Measurements from ENCODE around the gene CTLA4. TPM values are rescaled to one million over a fixed set of nuclear protein-coding genes. Genes with fewer than 3 reads are reported as not detected.

The CTLA4 gene
- total RNA-seq, 1 experiment from 2014 or later: not detected

DNA sequence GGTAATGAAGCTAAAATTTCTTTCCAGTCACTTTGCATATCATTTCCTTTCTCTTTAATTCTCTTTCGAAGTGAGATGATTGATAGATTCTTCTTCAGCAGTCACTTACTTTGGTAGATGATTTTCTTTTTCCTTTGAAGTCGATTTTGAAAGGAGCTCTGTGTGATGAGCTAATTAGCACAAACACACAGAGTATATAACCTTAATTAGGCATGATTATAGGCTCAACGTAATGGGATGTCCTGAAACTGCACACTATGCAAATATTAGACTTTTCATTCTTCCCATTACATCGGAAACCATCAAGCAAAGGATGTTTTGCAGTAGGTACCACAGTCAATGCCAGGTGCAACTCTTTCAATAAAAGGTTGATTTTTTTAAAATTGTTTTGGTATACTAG, 6.4 kb upstream of the CTLA4 start:
- DNase-seq: no peak
- H3K36me3 Mint-ChIP-seq (ENCODE audit: insufficient read depth, unreplicated experiment): no peaks in the 10 kb centered on the region
- no peak overlapping the region for H3K27ac Mint-ChIP-seq (ENCODE audit: unreplicated experiment)
- intact Hi-C loops (cut with micrococcal nuclease; ENCODE audit: unreplicated experiment): no loop called here
- H3K9me3 Mint-ChIP-seq (ENCODE audit: low read depth, unreplicated experiment): no peaks in the 10 kb centered on the region
- no peak overlapping the region for H3K4me3 Mint-ChIP-seq (ENCODE audit: low read depth, unreplicated experiment)
- H3K4me1 Mint-ChIP-seq (ENCODE audit: low read depth, unreplicated experiment): no peaks in the 10 kb centered on the region
- BruUV-seq (replicated peaks): no TSS peak
- peaks cover 5% of the 10 kb centered on the region for H3K27me3 Mint-ChIP-seq (ENCODE audit: unreplicated experiment)
- CTCF ChIA-PET: no interaction called here
- no peak for TF ChIP-seq CTCF (IDR thresholded peaks at IDR 0.05; ENCODE audit: unreplicated experiment)

DNA sequence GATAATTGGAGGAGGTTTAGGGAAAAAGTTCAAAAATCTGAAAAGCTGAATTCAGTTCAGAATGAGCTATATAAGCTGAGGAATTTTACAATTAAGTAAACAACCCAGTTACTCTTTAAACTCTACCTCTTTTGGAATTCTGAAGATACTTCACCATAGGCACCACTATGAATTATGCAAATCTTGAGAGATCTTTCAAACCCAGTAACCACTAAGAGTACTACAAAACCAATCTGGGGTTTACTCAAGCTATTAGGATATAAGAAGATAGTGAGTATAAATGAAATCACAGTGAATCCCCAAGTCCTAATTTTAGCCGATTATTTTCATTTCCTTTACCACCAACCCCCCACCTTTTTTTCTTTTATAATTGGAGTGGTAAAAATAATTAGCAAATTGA, 6.0 kb upstream of the CTLA4 start:
- Mint-ChIP-seq H3K4me1 (ENCODE audit: low read depth, unreplicated experiment) (no peaks in the 10 kb centered on the region), H3K27me3 (ENCODE audit: unreplicated experiment) (peaks cover 9% of the 10 kb centered on the region), H3K27ac (ENCODE audit: unreplicated experiment) (no peak overlapping the region), H3K36me3 (ENCODE audit: insufficient read depth, unreplicated experiment) (no peaks in the 10 kb centered on the region), H3K9me3 (ENCODE audit: low read depth, unreplicated experiment) (no peaks in the 10 kb centered on the region), H3K4me3 (ENCODE audit: low read depth, unreplicated experiment) (no peak overlapping the region)
- BruUV-seq (replicated peaks): no TSS peak
- CTCF ChIA-PET: no interaction called here
- no peak for DNase-seq
- intact Hi-C loops (cut with micrococcal nuclease; ENCODE audit: unreplicated experiment): no loop called here
- TF ChIP-seq CTCF (IDR thresholded peaks at IDR 0.05; ENCODE audit: unreplicated experiment): no peak

GRCh38 chr2:203869223-203870042, 1.9 kb downstream of the CTLA4 start:
- BruUV-seq (replicated peaks): no TSS peak
- H3K27ac Mint-ChIP-seq (ENCODE audit: unreplicated experiment): no peak overlapping the region
- peaks cover 3% of the 10 kb centered on the region for H3K9me3 Mint-ChIP-seq (ENCODE audit: low read depth, unreplicated experiment)
- no peak for TF ChIP-seq CTCF (IDR thresholded peaks at IDR 0.05; ENCODE audit: unreplicated experiment)
- no peak overlapping the region for H3K4me3 Mint-ChIP-seq (ENCODE audit: low read depth, unreplicated experiment)
- H3K4me1 Mint-ChIP-seq (ENCODE audit: low read depth, unreplicated experiment): no peaks in the 10 kb centered on the region
- no peaks in the 10 kb centered on the region for H3K36me3 Mint-ChIP-seq (ENCODE audit: insufficient read depth, unreplicated experiment)
- peaks cover 61% of the 10 kb centered on the region for H3K27me3 Mint-ChIP-seq (ENCODE audit: unreplicated experiment)
- CTCF ChIA-PET: interaction anchor here (0.6 to 1.2 kb wide), 3 partner anchors 10 to 1482 kb away, joined by 3 to 5 read pairs (median 3); no protein-coding TSS in a partner anchor
- intact Hi-C loops (cut with micrococcal nuclease; ENCODE audit: unreplicated experiment): no loop called here
- DNase-seq: no peak

DNA sequence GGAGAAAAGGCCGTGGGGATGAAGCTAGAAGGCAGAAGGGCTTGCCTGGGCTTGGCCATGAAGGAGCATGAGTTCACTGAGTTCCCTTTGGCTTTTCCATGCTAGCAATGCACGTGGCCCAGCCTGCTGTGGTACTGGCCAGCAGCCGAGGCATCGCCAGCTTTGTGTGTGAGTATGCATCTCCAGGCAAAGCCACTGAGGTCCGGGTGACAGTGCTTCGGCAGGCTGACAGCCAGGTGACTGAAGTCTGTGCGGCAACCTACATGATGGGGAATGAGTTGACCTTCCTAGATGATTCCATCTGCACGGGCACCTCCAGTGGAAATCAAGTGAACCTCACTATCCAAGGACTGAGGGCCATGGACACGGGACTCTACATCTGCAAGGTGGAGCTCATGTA, 2.9 kb downstream of the CTLA4 start:
- H3K4me1 Mint-ChIP-seq (ENCODE audit: low read depth, unreplicated experiment): no peaks in the 10 kb centered on the region
- H3K4me3 Mint-ChIP-seq (ENCODE audit: low read depth, unreplicated experiment): no peak overlapping the region
- peaks cover 3% of the 10 kb centered on the region for H3K9me3 Mint-ChIP-seq (ENCODE audit: low read depth, unreplicated experiment)
- intact Hi-C loops (cut with micrococcal nuclease; ENCODE audit: unreplicated experiment): no loop called here
- H3K27me3 Mint-ChIP-seq (ENCODE audit: unreplicated experiment): peaks cover 61% of the 10 kb centered on the region
- no TSS peak for BruUV-seq (replicated peaks)
- CTCF ChIA-PET: interaction anchor here (0.6 kb wide), 1 partner anchor 16 kb away, joined by 5 read pairs; no protein-coding TSS in a partner anchor
- no peak for DNase-seq
- TF ChIP-seq CTCF (IDR thresholded peaks at IDR 0.05; ENCODE audit: unreplicated experiment): no peak
- no peaks in the 10 kb centered on the region for H3K36me3 Mint-ChIP-seq (ENCODE audit: insufficient read depth, unreplicated experiment)
- H3K27ac Mint-ChIP-seq (ENCODE audit: unreplicated experiment): no peak overlapping the region

Measured in Calu3 (cell line).